Measurements from ENCODE around the gene CYP1A2.
"Not testable (repeated sequence)": the region's sequence is repeated elsewhere in the genome, so short reads cannot be mapped to it uniquely, and the experiment has no call there.

The CYP1A2 gene

GRCh38 chr15:74777769-74778598 is 29.3 kb downstream of the CYP1A2 start:
- no peak for DNase-seq

GRCh38 chr15:74778599-74778970 is 29.9 kb downstream of the CYP1A2 start:
- DNase-seq = no peak

DNA sequence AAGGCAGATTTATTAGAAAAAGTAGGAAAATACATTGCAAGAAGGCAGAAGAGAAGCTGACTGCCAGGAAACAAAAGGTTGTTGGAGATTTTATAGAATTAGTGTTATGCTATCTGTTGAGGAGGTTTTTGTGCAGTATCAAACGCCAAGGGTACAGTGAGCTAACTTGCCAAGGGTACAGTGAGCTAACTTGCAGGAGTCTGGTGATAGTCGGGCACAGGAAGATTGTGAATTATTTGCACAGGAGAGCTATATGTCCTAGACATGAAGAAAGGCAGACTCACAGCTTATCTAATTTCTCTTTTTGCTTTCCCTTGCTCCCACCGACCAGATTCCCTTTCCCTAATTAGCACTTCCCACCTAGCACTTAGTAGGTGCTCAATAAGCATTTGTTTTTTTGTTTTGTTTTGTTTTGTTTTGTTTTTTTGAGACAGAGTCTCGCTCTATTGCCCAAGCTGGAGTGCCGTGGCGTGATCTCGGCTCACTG is 30.6 kb downstream of the CYP1A2 start:
- no peak for DNase-seq

GRCh38 chr15:74780523-74781430 is 32.1 kb downstream of the CYP1A2 start:
- DNase-seq = no peak

DNA sequence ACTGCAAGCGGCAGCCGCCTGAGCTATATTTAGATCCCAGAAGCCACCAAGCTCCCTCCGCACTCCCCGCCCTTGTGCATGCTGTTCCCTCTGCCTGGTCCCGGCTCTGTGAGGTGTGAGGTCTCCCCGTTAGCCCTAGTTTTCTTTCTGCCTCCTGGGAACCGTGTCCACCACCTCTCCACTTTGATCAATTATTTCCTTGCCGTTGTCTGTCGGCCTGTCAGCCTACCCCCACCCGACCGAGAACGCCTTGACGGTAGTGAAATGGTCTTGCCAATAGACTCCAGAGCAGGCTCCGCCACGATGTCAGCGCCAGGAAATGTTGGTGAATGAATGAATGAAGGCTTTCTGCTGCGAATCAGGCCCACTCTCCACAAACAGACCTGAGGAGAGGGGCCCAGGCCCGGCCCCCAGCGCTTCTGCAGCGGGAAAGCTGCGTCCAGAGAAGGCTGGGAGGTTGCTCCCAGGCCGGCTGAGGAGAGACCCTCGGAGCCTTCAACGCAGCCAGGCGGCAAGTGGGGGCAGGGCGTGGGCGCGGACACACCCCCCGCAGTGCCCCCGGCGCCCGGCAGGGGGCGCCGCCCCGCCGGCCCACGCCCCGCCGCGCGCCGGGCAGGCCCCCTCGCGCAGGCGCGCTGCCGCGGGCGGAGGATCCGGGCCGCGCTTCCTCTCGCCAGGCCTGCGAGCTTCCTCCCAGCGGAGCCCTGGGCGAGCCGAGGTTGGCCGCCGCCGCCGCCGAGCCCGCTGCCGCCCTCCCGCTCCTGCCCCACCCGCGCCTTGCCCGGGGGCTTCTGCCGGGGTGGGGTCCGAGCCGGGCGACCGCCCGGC is 33.0 kb downstream of the CYP1A2 start, which contains the start of gene CSK:
Gene CSK, plus strand, starts transcription at position 650 of the 828 bp plus-strand sequence. CDS start 16,218 bp downstream, outside the sequence.
- peak; percentile 76 for DNase-seq

- peak; percentile 63 for DNase-seq
Observed at GRCh38 chr15:74782259-74783071, 33.8 kb downstream of the CYP1A2 start.

- DNase-seq = no peak
Observed at GRCh38 chr15:74783072-74783807, 34.6 kb downstream of the CYP1A2 start.

GRCh38 chr15:74783808-74784175 is 35.1 kb downstream of the CYP1A2 start:
- no peak for DNase-seq

DNA sequence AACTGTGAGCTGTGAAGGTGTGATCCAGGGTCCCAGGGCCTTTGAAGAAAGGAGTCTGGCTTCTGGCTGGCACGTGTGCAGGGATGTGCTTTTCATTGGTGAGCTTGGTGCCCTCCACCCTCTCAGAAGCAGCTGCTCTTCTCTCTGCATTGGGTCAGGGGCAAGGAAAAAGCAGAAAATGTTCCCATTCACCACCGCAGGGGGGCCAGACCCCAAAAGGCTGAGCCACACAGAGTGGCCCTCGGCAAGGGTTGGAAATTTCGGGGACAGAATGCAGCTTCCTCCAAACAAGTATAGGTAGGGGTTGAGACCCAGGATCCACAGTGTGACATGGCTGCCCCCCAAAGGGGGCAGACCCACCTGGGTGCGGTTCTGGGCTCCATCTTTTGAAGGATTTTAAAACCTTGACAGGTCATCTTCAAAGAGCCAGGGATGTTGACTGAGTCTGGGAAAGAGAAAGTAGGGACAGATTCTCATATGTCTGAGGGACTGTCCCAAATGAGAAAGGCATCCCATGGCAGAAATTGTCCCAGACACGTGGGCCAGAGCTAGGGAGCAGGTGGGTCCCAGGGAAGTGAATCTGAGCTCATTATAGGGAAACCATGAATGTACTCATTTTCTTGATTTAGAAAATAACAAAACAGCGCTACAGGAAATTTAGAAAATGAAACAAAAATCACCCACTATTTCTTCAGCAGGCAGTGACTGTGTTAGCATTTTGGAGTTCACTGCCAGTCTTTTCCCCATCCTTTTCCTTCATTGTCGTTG is 36.0 kb downstream of the CYP1A2 start:
- no peak for DNase-seq

GRCh38 chr15:74785194-74786032 is 36.8 kb downstream of the CYP1A2 start:
- no peak for DNase-seq

DNA sequence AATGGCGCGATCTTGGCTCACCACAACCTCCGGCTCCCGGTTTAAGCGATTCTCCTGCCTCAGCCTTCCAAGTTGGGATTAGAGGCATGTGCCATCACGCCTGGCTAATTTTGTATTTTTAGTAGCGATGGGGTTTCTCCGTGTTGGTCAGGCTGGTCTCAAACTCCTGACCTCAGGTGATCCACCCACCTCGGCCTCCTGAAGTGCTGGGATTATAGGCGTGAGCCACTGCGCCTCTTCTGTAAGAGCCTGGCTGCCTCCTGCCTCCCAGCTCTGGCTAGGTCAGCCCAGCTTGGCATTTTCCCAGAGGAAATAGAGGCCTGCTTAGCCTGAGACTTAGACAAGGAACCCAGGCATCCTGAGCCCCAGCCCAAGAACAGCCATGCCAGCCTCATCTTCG is 37.4 kb downstream of the CYP1A2 start:
- DNase-seq = not testable (repeated sequence)

- DNase-seq = no peak
Observed at GRCh38 chr15:74786551-74787165, 38.0 kb downstream of the CYP1A2 start.

DNA sequence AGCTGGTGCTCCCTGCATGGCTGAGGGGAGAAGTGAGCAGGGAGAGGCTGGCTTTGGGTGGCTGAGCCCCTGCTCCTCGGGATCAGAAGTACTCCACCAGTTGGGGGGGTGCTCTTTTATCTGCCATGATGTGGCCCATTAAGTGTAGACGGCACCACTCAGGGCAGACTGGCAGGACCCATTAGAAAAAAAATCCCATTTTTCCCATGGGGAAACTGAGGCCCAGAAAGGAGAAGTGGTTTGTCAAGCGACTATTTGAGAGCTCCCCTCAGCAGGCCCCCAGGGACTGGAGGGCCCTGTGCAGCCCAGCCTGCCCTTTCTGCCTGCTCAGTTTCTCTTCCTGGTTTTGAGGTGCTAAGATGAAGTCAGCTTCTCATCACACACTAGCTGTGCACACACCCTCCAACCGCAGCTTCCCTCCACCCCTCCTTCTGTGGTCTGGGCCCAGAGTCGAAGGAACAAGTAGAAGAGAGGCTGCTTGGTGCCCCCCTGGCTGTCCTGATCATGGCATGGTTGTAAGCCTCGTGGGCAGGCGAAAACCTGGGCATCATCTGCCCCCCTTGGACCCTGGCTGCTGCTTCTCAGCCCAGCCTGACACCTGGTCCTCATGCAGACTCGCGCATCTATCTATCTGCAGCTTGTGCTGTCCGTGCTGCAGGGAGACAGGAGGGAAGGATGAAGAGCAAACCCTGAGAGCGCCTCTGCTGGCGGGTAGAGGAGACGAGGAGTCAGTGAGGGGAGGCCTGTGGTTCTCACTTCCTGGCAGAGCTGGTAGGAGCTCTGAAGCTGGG is 38.8 kb downstream of the CYP1A2 start:
- DNase-seq = peak; percentile 84

GRCh38 chr15:74788042-74788682 is 39.5 kb downstream of the CYP1A2 start:
- DNase-seq = no peak

DNA sequence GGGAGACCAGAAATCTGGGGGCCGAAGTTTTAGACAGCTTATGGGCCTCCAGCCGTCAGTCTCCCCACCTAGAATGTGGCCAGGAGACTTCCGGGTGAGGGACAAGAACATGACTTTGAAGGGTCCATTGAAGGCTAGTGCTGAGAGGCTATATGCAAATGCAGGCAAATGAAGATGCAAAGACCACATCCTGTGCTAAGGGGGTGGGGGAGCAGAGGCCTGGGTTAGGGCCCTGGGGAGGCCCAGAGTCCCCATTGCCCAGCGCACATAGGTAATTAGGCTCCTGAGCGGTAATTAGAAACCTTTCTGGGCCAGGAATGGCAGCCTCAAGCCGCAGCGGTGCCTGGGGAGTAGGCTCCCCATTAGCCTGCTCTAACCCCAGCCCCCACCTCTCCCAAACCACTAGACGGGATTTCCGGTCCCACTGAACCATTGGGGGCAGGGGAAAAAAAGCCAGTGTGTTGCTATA is 40.1 kb downstream of the CYP1A2 start:
- DNase-seq = no peak

GRCh38 chr15:74789171-74789631 is 40.6 kb downstream of the CYP1A2 start:
- DNase-seq = no peak

DNA sequence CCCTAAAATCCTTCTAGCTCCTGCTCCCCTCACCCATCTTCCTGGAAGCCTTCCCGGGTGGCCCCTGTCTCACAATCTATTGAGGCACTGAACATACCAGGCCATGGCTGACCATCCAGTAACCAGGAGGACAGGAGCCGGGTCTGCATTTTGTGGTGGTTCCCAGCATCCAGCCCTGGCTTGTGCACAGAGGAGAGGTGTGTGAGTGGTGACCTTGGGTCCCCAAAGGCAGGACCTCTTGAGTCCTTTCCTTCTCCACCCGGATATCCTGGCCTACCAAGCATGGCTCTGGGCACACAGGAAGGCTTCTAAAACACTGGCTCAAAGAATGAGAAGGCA is 41.1 kb downstream of the CYP1A2 start:
- DNase-seq = no peak
